ACHN (cell line): ENCODE data around the gene NOS1AP.
A peak's percentile ranks its signal among the peaks of the same experiment; 100 is the strongest.
"Not testable (repeated sequence)": the region's sequence is repeated elsewhere in the genome, so short reads cannot be mapped to it uniquely, and the experiment has no call there.

Source experiments
- DNase-seq: peaks from one replicate; pipeline ENCODE4 v3.0.0-alpha.2; 2015
- in situ Hi-C: cut with HindIII; loops from 2 replicates; pipeline ENCODE4 v1.10.0; 2017; ENCODE audit warnings: low sequenced_read_pairs, low pct_ligation_motif_present, low pct_unique_long_range_greater_than_20kb

The NOS1AP gene

DNA sequence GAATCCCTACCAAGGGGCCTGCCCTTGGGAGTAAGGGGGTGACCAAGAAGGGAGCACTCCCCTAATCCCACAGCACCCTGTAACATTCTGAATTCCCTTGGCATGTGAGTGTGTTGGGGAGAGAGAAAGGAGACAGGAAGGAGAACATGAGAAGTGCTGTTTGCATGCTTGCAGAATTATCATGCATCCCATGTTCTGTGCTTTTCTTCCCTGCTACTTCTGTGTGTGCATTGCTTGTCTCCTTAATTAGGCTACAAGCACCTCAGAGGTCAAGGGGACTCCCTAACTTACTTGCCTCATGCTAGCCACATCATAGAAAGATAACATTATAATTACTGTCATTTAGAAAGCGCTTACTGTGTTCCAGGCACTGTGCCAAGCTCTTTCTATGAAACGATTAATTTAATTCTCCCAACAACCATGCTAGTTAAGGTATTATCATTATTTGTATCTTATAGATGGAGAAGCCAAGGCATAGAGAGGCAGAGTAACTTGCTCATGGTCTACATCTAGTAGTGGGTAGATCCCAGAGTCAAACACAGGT, 11.1 kb downstream of the NOS1AP start:
- in situ Hi-C loops: no loop called here
- no peak for DNase-seq

DNA sequence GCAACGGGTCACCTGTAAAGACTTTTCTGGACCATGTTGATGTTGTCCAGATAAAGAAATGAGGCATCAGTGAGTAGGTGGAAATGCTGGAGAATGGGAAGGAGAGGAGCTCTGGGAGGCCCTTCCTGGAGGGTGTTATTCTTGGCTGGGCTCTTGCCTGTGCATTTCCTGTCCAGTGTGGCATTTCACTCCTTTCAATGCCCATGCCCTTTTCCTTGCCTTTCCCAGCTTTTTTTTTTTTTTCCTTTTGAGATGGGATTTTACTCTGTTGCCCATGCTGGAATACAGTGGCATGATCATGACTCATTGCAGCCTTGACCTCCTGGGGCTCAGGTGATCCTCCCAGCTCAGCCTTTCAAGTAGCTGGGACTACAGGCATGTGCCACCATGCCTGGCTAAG, 11.8 kb downstream of the NOS1AP start:
- in situ Hi-C loops: no loop called here
- DNase-seq: peak; percentile 74

DNA sequence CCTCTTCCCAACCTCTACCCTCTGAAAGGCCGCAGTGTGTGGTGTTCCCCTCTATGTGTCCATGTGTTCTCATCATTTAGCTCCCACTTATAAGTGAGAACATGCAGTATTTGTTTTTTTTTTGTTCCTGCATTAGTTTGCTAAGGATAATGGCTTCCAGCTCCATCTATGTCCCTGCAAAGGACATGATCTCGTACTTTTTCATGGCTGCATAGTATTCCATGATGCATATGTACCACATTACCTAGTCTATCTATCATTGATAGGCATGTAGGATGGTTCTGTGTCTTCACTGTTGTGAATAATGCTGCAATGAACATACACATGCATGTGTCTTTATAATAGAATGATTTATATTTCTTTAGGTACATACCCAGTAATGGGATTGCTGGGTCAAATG, 12.6 kb downstream of the NOS1AP start:
- in situ Hi-C loops, DNase-seq: not testable (repeated sequence)

DNA sequence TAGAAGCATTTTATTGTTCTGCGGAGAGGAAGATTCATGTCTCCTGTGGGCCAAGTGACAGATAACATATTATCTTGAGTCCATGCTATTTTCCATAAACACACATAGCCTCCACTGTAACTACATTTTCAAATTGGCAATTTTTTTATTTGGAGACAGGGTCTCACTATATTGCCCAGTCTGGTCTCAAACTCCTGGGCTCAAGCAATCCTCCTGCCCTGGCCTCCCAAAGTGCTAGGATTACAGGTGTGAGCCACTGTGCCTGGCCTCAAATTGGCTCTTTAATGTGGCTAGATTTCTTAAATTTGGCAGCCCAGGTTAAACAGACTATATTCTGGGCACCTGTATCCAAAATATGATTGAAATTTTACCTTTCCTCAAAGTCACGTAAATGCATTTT, 13.8 kb downstream of the NOS1AP start:
- no peak for DNase-seq
- in situ Hi-C loops: no loop called here

- in situ Hi-C loops: no loop called here
- no peak for DNase-seq
Measured at GRCh38 chr1:162085991-162086390, 16.5 kb downstream of the NOS1AP start.

DNA sequence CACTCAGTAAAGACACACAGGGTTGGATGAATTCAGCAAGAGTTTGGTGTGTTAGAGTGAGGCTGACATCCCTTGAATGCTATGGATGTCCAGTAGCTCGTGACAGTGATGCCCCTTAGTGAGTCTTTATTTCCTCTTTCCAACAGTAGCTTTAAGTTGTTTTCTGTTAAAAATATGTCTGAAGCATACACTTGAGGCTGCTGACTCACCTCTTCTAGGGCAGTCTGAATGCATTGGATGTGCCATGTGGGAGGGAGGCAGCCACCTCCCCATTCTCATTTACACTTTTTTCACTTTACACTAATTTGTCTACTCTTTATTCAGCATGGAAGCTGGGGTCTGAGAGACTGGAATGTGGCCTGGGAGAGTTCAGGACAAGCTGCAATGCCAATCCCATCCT, 17.6 kb downstream of the NOS1AP start:
- in situ Hi-C loops: no loop called here
- no peak for DNase-seq

DNA sequence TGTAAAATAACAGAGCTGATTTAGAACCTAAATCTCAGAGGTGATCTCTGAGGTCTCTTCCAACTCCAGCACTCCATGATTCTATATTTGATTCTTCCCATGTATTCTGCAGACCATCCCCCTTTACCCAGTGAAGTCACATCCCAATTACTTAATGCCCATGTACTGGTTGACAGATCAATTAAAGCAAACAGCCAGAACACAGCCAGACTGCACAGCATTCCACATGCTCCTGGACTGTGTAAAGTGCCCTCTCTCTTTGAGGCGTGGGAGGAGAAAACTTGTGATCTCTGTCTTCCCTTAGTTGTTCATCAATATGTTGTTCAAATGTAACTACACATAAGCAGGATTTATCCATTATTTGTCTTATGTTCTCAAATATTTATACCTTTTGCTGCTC, 18.1 kb downstream of the NOS1AP start:
- no peak for DNase-seq
- in situ Hi-C loops: no loop called here

DNA sequence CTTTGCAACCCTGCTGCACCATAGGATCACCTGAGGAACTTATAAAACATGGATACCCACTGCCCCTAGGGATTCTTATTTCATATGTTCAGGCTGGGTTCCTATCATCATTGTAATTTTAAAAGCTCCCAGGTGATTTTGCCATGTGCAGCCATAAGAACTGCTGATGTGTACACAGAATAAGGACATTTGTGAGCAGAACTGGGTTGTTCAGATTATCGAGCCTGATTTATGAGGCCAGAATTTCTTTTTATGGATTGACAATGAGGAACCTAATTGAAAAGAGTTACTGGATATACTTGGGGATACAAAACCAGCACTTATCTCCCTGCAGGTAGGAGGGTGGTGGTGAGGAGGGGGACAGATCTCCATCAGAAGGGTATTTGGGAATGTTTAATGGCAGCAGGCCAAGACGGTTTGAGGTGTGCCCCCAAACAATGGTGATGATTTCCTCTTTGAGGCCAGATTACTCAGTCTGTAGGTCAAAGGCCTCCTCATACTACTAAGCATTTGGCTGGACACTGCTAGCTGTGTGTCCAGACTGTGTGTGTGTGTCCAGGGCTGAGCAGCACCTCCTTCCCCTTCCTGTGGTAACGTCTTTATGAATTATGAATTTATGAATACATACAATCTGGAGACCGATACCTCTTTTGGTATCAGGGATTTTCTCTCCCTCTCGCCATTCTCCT, 18.9 kb downstream of the NOS1AP start:
- no peak for DNase-seq
- in situ Hi-C loops: no loop called here

- DNase-seq: no peak
- in situ Hi-C loops: no loop called here
Measured at GRCh38 chr1:162089748-162090147, 20.3 kb downstream of the NOS1AP start.

DNA sequence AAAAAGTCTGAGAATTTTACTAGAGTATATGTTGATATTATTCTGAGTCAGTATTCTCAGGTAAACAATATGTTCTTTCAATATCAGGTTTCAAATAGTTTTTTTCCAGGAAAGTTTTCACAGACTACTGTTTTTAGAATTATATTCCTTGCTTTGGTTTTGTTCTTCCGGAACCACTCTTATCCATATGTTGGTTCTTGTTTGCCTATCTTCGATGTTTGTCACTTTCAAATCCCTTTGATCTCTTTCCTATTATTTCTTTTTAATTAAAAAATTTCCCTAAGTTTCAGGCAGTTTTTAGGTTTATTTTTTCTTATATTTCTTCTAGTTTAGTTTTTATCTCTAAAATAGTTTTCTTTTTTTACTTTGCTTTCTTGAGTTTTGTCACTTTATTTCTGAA, 20.9 kb downstream of the NOS1AP start:
- in situ Hi-C loops: no loop called here
- no peak for DNase-seq

- DNase-seq: no peak
- in situ Hi-C loops: no loop called here
Measured at GRCh38 chr1:162091681-162092524, 22.4 kb downstream of the NOS1AP start.

GRCh38 chr1:162093095-162093494, 23.6 kb downstream of the NOS1AP start:
- in situ Hi-C loops: no loop called here
- DNase-seq: no peak

DNA sequence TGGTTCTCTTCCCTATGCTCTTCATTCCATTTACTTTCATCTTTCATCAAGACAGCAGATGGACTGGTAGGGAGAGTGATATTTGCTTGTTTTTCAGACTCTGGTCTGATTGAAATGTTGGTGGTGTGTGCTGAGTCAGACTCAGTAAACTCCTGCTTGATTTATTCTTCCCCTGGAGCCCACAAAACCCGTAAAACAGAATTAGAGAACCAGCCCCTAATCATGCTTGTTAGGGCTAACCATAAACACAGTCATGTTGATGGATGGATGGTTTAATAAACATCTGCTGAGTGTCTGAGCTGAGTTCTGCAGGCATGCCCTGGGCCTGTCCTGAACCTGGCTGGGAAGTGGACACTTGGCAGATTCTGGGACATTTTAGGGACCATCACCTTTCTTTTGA, 24.8 kb downstream of the NOS1AP start:
- DNase-seq: no peak
- in situ Hi-C loops: no loop called here

DNA sequence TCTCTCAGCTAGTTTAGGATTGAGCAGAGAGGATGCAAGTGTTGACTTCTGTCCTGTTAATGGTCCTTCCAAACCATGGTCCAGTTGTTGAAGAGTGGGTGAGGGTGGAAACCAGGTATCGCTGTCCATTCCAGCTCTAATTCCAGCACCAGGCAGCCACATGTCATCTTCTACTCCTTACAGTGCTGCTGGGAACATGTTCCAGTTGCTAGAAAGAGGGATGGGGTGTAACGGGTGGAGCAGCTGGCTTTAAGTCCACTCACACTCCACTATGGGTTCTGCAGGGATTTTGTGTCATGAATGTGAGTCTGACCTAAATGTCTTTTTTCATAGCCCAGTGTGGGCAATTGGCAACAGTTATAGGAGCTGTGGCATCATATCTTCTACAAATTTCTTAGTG, 25.2 kb downstream of the NOS1AP start:
- in situ Hi-C loops: no loop called here
- DNase-seq: no peak

GRCh38 chr1:162107911-162108310, 38.4 kb downstream of the NOS1AP start:
- DNase-seq: no peak
- in situ Hi-C loops: no loop called here

DNA sequence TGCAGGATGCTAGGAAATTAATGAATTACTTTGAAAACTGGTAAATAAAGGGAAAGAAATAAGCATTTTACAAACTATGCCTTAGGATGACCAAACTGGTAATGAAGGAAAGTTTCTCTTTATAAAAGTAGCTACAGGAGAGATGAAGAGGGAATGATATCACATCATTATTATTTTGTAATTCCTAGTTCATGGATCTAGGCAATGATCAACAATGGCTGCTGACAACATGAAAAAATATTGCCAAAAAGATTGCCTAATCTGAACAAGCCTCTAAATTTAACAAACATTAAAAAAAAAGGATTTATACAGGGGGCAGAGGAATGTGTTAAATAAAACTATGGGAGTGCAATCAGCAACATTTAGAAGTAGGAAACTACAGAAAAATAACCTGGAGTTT, 38.9 kb downstream of the NOS1AP start:
- in situ Hi-C loops: no loop called here
- DNase-seq: no peak

DNA sequence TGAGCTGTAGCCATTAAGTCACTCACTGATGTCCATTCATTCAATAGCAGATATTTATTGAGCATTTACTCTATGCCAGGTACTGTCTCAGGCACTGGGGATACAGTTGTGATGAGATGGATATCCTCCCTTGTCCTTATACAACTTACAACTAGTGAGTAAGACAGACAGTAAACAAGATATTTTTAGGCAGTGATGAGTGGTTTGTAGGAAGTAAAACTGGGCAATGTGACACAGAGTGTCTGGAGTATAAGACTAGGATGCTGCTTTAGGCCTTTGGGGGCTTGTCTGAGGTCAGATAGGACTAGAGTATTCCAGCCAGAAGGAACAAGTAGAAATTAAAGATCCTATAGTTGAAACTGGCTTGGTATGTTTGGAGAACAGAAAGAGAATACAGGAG, 41.4 kb downstream of the NOS1AP start:
- in situ Hi-C loops: no loop called here
- DNase-seq: no peak

DNA sequence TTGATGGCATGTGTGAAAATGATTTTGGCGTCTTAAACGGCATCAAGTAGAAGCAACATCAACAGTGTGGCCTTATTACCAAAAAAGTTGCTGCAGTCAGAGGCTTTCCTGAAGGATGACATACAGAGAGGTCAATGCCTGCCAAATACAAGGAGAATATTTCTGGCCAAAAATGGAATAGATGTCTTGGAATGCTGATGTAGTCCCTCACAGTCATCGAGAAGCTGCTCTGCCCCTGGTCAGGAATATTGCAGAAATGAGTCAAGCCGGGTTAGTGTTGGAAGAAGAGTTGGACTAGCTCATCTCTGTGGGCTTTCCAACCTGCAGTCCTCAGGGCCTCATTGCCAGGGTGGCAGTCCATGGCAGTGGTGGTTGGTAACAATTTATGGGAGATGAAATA, 42.1 kb downstream of the NOS1AP start:
- in situ Hi-C loops: no loop called here
- no peak for DNase-seq

- in situ Hi-C loops: no loop called here
- no peak for DNase-seq
Measured at GRCh38 chr1:162113419-162113818, 43.9 kb downstream of the NOS1AP start.
